ENCODE data around the gene TNFSF11.

TNFSF11 gene

DNA sequence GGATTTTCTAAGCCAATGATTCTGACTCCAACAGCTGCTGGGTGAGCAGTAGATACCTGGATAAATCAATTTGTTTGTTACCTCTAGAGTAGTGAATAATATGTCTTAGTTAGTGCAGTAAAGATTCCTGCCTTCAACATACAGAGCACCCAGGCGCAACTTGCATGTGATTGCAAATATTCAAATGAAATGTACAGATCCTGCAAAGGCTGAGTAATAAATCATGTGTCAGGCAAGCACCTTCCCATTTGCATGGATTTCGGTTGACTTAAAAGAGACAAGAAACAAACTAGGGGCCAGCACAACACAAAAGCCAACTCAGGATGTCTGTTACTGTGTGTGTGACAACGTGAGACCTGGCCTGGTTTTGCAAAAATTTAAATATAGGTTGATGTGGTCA, 79.7 kb downstream of the TNFSF11 start:
- no peak for DNase-seq (ENCODE audit: low spot score)

DNA sequence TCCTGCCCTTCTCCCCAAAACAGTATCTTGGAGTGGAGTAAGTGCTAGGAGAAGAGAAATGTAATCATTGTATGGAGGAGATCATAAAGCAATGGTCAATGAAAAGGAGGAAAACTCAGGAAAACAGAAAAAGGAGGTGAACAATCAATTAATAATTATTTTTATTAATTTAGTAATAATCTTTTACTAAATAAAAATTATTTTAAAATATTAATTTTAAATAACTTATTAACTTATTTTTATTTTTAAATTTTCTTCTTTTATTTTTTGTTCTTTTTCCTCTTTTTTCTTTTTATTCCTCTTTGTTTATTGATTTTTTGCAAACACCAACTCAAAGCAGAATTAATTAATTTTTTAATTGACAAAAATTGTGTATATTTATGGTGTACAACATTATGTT, 80.3 kb downstream of the TNFSF11 start:
- DNase-seq (ENCODE audit: low spot score), result no peak

DNA sequence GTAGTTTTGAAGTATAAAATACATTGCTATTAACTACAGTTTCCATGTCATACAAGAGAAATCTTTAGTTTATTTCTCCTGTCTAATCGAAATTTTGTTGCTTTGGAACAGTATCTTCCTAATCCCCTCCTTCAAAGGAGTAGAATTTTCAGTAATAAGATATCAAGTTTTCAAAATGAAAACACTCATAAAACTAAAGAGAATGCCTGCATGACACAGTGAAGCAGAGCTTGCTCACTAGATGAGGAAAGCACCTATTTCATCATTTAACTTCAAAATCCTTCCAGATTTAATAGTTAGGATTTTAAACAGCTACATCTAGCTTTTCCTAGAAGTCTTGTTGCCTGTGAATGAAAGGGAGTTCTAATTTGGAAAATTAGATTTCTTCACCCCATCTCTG, 80.8 kb downstream of the TNFSF11 start:
- no peak for DNase-seq (ENCODE audit: low spot score)

DNA sequence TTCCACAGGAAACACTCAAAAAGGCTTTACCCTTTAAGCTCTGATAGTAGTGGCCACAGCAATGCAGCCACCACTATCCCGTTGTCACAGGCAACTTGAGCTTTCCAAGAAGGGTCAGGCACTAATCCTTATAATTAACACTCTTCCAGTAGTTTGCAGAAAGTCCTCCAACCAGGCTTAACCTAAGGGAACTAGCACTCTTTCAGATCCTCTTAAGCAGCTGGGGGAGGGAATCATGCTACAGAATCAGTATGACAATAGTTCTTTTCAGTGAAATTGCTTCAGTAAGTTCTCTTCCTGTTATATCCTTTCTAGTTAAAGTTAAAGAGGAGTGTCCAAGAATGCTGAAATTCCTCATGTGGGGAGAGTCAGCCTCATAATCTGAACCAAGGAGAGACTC, 82.2 kb downstream of the TNFSF11 start:
- DNase-seq (ENCODE audit: low spot score), result no peak

DNA sequence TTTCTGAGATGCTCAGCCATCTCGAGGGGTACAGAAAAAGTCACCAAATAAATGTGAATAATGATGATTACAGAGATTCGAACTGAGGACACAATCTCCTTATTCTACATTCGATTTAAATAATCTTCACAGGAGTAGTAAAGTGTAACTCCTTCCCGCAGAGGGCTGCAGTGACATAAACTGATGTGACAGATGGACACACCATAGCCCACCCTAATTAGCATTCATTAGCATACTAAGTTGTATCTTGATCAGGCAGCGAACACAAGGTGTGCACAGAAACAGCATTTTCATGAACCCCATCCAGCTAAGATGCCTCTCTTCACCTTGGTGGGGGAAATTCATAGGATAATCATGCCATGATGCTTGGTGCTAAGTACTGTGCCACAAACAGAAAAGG, 83.0 kb downstream of the TNFSF11 start:
- DNase-seq (ENCODE audit: low spot score), result no peak
